ENCODE data around the gene PLA2G12B.

DNA sequence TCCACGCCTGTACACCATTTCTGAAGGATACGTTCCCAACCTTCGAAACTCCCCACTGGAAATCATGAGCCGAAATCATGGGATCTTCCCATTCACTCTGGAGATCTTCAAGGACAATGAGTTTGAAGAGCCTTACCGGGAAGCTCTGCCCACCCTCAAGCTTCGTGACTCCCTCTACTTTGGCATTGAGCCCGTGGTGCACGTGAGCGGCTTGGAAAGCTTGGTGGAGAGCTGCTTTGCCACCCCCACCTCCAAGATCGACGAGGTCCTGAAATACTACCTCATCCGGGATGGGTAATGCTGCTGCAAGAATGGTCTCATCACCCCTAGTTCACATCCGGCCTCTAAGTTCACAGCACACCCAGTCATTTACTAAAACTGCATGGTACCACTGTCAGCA lies 30.3 kb downstream of the PLA2G12B start:
- TF ChIP-seq, protein P1, sequence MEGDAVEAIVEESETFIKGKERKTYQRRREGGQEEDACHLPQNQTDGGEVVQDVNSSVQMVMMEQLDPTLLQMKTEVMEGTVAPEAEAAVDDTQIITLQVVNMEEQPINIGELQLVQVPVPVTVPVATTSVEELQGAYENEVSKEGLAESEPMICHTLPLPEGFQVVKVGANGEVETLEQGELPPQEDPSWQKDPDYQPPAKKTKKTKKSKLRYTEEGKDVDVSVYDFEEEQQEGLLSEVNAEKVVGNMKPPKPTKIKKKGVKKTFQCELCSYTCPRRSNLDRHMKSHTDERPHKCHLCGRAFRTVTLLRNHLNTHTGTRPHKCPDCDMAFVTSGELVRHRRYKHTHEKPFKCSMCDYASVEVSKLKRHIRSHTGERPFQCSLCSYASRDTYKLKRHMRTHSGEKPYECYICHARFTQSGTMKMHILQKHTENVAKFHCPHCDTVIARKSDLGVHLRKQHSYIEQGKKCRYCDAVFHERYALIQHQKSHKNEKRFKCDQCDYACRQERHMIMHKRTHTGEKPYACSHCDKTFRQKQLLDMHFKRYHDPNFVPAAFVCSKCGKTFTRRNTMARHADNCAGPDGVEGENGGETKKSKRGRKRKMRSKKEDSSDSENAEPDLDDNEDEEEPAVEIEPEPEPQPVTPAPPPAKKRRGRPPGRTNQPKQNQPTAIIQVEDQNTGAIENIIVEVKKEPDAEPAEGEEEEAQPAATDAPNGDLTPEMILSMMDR (IDR thresholded peaks at IDR 0.05) = no peak
- no peak for TF ChIP-seq POLR2A (IDR thresholded peaks at IDR 0.05)
